Epithelial cell of proximal tubule (primary cell): ENCODE results near the gene CADM2. TPM values are rescaled to one million over a fixed set of nuclear protein-coding genes. Genes with fewer than 3 reads are reported as not detected.
A peak's percentile ranks its signal among the peaks of the same experiment; 100 is the strongest.

Experiments used
- DNase-seq: peaks from one replicate; pipeline ENCODE4 v3.0.0-alpha.2; 2011; ENCODE audit warnings: low read depth
- H3K4me3 ChIP-seq: 2 replicates; pipeline ENCODE4 v1.5.1; 2011; ENCODE audit warnings: low read depth, mild to moderate bottlenecking, low read length
- total RNA-seq: library from RNA; depleted of rRNA; stranded (reverse); fragments of >200 nt; gene quantifications from 2 replicates; pipeline ENCODE4 v1.2.3, GENCODE V29; 2015
- TF ChIP-seq, protein P1 (sequence below): conservative IDR thresholded peaks from 2 replicates; pipeline ENCODE4 v1.5.1; 2012; ENCODE audit warnings: low read depth, mild to moderate bottlenecking, low read length

The CADM2 gene
- total RNA-seq, 1 donor from 2014 or later = not detected

- no peak for DNase-seq
- TF ChIP-seq, protein P1, sequence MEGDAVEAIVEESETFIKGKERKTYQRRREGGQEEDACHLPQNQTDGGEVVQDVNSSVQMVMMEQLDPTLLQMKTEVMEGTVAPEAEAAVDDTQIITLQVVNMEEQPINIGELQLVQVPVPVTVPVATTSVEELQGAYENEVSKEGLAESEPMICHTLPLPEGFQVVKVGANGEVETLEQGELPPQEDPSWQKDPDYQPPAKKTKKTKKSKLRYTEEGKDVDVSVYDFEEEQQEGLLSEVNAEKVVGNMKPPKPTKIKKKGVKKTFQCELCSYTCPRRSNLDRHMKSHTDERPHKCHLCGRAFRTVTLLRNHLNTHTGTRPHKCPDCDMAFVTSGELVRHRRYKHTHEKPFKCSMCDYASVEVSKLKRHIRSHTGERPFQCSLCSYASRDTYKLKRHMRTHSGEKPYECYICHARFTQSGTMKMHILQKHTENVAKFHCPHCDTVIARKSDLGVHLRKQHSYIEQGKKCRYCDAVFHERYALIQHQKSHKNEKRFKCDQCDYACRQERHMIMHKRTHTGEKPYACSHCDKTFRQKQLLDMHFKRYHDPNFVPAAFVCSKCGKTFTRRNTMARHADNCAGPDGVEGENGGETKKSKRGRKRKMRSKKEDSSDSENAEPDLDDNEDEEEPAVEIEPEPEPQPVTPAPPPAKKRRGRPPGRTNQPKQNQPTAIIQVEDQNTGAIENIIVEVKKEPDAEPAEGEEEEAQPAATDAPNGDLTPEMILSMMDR = no peak
- no peak overlapping the region for H3K4me3 ChIP-seq
Measured at GRCh38 chr3:85570819-85571218, 612.0 kb downstream of the CADM2 start.

DNA sequence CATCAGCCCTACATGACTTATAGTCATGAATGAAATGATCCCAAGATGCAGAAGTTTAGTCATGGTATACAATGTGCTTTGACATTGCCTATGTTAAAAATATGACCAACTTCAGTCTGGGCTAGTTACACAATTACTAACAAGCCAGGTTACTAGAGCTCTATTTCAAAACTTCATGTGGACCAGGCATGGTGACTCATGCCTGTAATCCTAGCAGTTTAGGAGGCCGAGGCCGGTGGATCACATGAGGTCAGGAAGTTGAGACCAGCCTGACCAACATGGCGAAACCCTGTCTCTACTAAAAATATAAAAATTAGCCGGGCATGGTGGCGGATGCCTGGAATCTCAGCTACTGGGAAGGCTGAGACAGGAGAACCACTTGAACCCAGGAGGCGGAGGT, 613.0 kb downstream of the CADM2 start:
- DNase-seq = peak; percentile 53
- H3K4me3 ChIP-seq = no peak overlapping the region
- TF ChIP-seq, protein P1 = no peak

GRCh38 chr3:85572426-85572825, 613.6 kb downstream of the CADM2 start:
- peak; percentile 4 for DNase-seq
- no peak overlapping the region for H3K4me3 ChIP-seq

DNA sequence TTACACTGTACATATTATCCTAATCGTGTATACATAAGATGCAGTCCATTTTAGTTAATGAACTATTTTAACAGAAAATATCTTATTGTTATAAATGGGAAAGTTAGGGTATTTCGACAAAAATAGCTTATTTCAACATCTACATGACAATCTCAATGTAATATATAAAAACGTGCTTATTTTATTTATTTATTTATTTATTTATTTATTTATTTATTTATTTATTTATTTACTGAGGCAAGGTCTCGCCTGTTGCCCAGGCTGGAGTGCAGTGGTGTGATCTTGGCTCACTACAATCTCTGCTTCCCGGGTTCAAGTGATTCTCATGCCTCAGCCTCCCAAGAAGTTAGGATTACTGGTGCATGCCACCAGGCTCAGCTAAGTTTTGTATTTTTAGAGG, 614.2 kb downstream of the CADM2 start:
- H3K4me3 ChIP-seq = no peak overlapping the region
- DNase-seq = no peak
- TF ChIP-seq, protein P1 = no peak

More at GRCh38 chr3:85572426-85572825, 613.6 kb downstream of the CADM2 start:
- TF ChIP-seq, protein P1 = no peak

DNA sequence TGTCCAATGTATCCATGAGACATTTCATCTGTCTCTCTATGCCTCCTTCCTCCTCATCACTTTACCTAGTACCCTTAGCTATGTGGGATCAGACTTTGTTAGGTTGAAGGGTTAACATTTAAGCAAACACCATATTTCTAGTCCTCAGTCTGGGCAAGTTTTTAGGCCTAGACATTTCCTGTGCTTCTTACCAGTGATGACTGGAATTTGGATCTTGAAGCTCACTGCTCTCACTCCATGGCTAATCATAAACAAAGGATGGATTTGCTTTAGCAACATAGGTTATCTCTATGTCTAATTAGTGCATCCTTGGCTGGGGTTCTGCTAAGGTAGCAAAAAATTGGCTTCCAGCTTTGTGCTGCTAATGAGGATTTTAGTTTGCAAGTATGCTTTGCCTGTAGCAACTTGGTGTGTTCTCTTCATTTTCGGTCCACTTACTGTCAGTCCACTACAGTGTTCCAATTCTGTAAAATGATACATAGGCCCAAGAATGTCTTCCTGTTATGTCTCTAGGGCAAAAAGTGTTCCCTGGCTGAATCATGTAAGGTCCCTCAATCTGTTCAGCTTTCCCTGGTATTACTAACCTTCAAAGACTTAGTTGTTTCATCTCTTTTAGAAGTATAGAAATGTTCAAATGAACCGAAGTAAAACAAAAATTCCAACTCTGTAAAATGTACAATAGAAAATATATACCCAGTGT, 615.4 kb downstream of the CADM2 start:
- DNase-seq = no peak
- H3K4me3 ChIP-seq = no peak overlapping the region
- TF ChIP-seq, protein P1 = no peak

GRCh38 chr3:85576091-85576690, 617.4 kb downstream of the CADM2 start:
- TF ChIP-seq, protein P1 = peak; percentile 94
- no peak overlapping the region for H3K4me3 ChIP-seq
- DNase-seq = no peak
